GM18867 (cell line): ENCODE data around the gene ZFP1.
"Not testable (repeated sequence)": the region's sequence is repeated elsewhere in the genome, so short reads cannot be mapped to it uniquely, and the experiment has no call there.

Experiments
- ATAC-seq: cut with Tn5 transposase; IDR thresholded peaks from one replicate; pipeline ENCODE4 v1.9.1; 2021; ENCODE audit warnings: mild to moderate bottlenecking, moderate library complexity; ENCODE audit not compliant: unreplicated experiment

Gene ZFP1

DNA sequence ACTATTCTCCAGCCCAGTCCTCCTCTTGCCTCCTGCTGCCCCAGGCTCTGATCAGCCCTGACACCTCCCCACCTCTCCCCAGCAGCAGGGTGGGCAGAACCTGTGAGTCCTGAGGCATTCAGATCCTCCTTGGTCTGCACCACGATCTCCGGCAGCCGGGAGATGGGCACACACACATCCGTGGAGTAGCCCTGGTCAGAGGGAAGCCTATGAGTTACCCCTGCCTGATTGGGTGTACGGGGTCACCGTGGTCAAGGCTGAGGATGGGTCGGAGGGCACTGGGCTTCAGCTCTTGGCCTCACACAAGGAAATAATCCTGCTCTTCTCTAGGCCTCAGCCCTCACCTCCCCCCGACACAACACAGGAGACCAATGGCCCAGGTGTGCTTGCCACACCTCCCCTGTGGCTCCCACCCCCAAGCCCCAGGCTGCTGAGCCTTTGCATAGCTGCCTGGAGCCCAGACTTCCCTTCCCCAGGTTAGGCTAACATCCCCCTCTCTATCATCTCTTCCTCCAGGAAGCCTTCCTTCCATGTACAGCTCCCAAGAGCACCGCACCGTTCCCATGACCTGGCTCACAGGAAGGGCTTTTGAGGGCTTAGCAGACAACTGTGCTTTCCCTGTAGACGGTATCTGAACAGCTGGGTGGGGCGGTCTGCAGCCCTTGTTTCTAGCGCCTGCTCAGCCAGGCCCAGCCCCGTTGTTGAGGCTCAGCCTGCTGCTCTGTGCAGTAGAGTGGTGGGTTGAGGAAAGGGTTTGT, 35.4 kb upstream of the ZFP1 start:
- no peak for ATAC-seq

DNA sequence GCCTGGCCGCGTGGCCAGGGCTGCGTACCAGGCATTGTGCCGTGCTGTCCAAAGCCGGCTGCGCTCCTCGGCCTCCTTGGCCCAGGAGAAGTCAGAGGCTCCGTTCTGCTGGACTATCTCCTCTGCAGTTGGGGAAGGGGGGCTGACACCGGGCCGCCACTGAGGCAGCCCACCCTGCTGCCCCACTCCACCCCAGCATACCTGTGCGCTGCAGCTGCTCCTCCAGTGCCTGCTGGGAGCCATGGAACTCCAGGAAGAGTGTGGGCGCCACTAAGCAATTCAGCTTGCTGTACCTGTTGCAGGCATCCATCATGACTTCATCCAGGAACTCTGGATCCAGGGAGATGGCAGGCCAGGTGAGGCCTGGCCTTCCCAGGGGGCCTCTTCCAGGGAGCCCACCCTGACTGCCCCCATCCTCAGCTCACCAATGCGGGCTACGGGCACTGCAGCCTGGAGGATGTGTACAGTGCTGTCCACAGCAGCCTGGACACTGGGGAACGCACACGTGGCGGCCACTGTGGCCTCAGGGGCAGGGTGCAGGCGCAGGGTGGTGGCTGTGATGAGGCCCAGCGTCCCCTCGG, 34.7 kb upstream of the ZFP1 start:
- no peak for ATAC-seq

DNA sequence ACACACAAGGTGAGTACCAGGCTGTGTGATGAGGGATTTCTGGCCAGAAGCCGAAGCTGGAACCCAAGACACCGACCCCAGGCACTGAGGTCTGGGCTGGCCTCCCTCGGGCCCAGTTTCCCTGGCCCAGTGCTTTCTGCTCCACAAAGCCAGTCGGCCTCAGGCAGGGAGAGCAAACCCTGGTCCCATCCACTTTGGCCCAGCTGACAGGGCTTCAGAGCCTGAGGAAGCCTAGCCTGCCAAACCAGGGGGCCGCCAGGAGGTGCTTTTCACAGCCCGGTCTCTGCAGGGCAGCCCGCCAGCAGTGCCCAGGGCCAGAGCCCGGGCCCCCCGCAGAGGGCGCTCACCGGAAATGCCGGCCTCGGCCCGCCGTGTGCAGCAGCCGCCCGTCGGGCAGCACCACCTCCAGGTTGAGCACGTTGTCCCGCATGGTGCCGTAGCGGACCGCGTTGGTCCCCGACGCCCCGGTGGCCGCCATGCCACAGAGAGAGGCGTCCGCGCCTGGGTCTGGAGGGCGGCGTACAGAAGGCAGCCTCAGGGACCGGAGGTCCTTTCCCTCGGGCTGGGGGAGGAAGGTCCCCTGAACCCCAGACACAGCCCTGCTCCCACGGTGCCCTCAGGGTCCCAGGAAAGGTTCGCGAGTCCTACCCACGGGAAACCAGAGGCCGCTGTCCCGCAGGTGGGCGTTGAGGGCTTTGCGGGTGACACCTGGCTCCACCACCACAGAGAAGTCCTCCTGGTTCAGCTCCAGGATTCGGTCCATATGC, 34.0 kb upstream of the ZFP1 start:
- ATAC-seq, result no peak

DNA sequence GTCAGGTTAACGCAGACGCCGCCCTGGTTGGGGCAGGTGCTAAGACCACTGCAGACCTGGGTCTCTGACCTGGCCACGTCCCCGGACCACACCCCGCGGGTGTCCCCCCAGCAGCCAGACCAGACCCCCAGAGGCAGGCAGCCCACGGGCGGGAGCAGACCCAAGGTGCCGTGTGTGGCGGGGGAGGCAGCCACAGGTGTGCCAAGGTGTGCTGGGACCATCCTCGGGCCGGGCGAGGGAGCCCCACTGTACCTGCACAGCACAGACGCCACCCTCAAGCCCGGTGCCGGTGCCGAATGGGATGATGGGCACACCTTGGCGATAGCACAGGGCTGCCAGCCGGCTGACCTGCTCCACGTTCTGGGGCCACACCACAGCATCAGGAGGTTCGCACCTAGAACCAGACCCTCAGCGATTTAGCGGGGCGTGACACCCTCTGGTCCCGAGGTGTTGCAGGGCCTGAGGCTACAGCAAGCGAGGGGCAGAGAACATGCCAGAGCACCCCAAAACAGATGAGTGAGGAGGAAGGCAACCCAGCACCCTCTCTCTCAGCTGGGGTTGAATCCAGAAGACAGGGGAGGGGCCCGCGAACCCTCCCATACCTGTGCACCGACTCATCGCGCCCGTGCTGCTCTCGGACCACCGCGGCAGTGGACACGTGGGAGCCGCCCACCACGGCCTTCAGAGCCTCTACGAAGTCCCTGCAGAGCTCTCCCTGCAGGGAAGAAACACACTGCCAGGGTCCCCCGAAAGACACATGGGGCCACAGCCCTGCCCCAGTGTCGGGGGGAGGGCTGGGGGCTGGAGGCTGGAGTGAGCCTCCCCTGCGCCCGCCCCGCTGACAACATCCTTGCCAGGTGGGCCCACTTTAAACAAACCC, 33.1 kb upstream of the ZFP1 start:
- no peak for ATAC-seq

GRCh38 chr16:75116081-75116910, 32.0 kb upstream of the ZFP1 start, which contains the start of gene LDHD:
Gene LDHD, minus strand, starts transcription at chr16:75116780. Its CDS starts 60 bp downstream, at chr16:75116720.
- peak; percentile 63 for ATAC-seq

DNA sequence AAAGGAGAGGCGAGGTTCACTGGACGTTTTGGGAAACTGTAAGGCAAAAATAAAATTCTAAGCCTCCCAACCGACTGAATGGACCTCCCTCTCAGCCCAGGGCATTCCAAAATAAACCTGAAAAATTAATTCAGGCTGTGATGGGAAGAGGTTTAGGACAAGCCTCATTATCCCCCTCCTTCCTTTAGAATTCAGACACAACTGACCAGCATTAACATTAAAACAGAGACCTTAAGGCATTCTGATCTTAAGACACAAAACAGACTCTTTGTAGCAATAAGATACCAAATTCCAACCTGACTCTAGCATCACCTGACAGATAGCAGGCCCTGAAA, 31.4 kb upstream of the ZFP1 start:
- ATAC-seq, result no peak

GRCh38 chr16:75118943-75119539, 29.3 kb upstream of the ZFP1 start:
- no peak for ATAC-seq

DNA sequence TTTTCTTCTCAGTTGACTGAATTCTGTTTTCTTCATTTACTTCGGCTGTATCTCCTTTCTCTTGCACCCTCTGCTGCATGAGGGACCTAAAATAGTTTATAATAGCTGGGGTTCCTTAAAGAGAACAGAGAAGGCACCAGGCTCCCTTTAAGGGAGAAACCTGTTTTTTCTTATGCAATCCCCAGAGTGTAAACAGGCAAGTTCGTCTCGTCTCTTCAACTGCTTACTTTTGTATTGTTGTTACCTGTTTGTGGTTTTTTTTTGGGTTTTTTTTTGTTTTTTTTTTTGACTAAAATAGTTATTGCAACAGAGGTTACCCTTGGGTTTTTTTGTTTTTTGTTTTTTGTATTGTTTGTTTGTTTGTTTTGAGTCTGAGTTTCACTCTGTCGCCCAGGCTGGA, 28.1 kb upstream of the ZFP1 start:
- ATAC-seq, result no peak

DNA sequence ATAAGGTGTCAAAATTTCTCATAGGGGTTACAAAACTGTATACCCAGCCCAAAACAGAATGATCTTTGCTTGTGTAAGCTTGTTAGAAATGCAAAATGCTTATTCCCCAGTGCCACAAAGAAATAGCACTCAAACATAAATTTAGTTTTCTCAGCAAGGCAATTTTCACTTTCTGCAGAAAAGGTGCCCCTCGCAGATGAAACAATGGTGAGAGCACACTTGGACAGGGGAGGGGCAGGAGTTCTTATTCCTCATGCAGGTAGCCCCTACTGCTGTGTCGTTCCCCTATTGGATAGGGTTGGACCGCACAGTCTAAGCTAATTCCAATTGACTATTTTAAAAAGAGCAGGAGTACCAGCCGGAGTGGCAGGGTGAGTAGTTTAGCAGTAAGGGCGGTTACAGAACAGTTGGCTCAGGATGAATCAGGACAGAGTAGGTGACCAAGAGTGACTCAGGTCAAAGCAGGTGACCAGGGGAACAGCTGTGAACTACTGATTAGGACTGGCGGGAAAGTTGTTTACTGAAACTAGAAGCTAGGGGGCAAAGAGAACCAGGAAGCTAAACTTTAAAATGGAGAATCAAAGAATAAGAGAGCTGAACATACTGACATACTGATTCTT, 26.3 kb upstream of the ZFP1 start:
- no peak for ATAC-seq

DNA sequence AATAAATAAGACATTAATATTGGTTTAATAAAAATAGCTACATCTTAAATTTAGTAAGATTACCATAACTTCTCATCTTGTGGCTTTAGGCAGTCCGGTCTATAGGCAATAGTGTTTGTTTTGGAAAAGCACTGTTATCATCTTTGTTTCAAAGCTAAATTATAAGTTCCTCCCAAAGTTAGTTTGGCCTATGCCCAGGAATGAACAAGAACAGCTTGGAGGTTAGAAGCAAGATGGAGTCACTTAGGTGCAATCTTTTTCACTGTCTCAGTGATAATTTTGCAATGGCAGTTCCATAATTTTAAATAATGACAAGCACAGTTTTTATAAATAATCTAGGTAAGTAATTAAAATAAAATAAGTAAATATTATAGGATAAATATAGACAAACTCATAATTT, 25.7 kb upstream of the ZFP1 start:
- ATAC-seq, result no peak

DNA sequence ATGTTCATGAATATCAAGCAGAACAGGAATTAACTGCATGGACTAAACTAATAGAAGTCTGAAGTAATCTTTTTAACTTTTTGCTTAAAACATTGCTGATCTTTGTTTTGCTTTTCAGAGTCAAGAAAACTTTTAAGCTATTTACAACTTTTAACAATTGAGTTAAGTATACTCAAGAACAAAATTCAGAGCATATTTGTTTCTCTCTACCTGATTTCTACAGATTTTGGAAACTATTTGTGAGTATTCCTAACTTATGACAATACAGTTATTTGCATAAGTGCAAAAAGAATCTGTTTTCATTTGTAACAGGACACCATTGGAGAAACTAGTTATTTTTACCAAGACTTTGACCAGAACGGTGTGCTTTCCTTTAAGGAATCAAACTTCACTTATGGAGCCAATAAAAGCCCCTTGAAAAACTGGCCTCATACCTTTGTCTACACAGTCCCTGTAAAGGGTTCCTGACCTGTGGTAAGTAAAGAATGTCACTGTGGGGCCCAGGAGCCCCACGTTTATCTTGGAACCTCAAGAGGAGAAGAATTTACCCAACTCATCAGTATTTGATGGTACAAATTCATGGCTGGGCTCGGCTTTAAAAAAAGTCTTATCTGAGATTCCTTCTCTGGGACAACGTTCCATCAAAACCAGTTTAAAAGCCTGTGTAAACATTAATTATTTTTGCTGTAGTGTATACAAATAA, 20.5 kb upstream of the ZFP1 start:
- no peak for ATAC-seq

- ATAC-seq, result not testable (repeated sequence)
These were observed 18.7 kb upstream of the ZFP1 start for GRCh38 chr16:75129421-75130149.

- no peak for ATAC-seq
These were observed 18.1 kb upstream of the ZFP1 start for GRCh38 chr16:75130150-75130771.

- ATAC-seq, result no peak
These were observed 17.2 kb upstream of the ZFP1 start for GRCh38 chr16:75131081-75131480.

DNA sequence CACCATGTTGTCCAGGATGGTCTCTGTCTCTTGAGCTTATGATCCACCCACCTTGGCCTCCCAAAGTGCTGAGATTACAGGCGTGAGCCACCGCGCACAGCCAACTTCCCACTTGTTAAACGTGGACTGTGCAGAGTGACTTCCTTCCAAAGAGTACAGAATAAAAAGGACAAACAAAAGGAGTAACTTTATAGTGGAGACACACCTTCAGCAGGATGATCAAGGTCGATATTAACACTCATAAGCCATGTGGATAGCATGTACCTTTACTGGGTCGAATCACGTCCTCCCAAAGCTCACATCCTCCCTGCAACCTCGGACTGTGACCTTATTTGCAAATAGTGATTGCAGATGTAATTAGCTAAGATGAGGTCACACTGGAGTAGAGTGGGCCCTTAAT, 10.1 kb upstream of the ZFP1 start:
- ATAC-seq, result no peak

- no peak for ATAC-seq
These were observed 9.7 kb upstream of the ZFP1 start for GRCh38 chr16:75138636-75139035.

GRCh38 chr16:75139498-75139897, 8.8 kb upstream of the ZFP1 start:
- ATAC-seq, result no peak

- no peak for ATAC-seq
These were observed 4.4 kb upstream of the ZFP1 start for GRCh38 chr16:75143941-75144340.
